HCT116 (cell line): ENCODE measurements around the gene ANO10. TPM values are rescaled to one million over a fixed set of nuclear protein-coding genes. Genes with fewer than 3 reads are reported as not detected.

Source experiments
- ATAC-seq: fragments of 200-7000 bp; cut with Tn5 transposase; 2 replicates; pipeline ENCODE4 v1.9.1; 2020; ENCODE audit warnings: mild to moderate bottlenecking, moderate library complexity
- BruUV-seq: library from RNA; stranded (reverse); fragments of 400-500 nt; replicated peaks from 2 replicates; lab custom pipeline; 2021; lab: Mats Ljungman, UMichigan
- CTCF ChIA-PET: fragments of 300-600 bp; sonication (Branson Sonifier 250); formaldehyde crosslinking; loops from one replicate; lab custom pipeline; 2021; ENCODE audit warnings: antibody characterized with exemption; lab: Charles Lee
- POLR2A ChIA-PET: fragments of 300-600, 350-600 bp; sonication (Branson Sonifier 250); formaldehyde crosslinking; loops from one replicate; lab custom pipeline; 2021; ENCODE audit warnings: antibody characterized with exemption; lab: Charles Lee
- RAD21 ChIA-PET, 2 experiments: fragments of 300-600 bp; sonication (Branson Sonifier 250); formaldehyde crosslinking; loops; one replicate each; lab custom pipeline; 2023; ENCODE audit warnings: low total read pairs in 2 of 2; ENCODE audit not compliant: uncharacterized antibody in 2 of 2, unreplicated experiment in 2 of 2, low non-redundant PET in 1 of 2; lab: Charles Lee
- DNase-seq: peaks from one replicate; pipeline ENCODE4 v3.0.0-alpha.2; 2010; ENCODE audit warnings: low read depth, low spot score
- H2AFZ ChIP-seq: fragments of 200-600 bp; shearing (Covaris generic), sonication (generic); 2 replicates; pipeline ENCODE4 v1.6.1; 2017; ENCODE audit warnings: low read depth, mixed run types, mixed read lengths, antibody characterized with exemption, low read length; ENCODE audit not compliant: poor library complexity, severe bottlenecking
- H3K27ac ChIP-seq: 2 replicates; pipeline ENCODE4 v1.5.1; 2012; ENCODE audit warnings: low read depth, low read length
- H3K27me3 ChIP-seq: fragments of 200-600 bp; sonication (generic); 2 replicates; pipeline ENCODE4 v1.6.1; 2016; ENCODE audit warnings: mixed run types, low read length, mixed read lengths; ENCODE audit not compliant: insufficient read depth
- H3K36me3 ChIP-seq, 2 experiments: fragments of 200-500 bp in 1 of 2; fragments of 200-600 bp in 1 of 2; sonication (Bioruptor generic) in 1 of 2; sonication (generic) in 1 of 2; 2 replicates each; pipeline versions ENCODE4 v1.5.1 to v1.6.1; 2014 to 2016; ENCODE audit warnings: low read length in 2 of 2, inconsistent platforms in 1 of 2, mixed read lengths in 1 of 2, mixed run types in 1 of 2; ENCODE audit not compliant: insufficient read depth in 2 of 2, control insufficient read depth in 1 of 2
- H3K4me1 ChIP-seq, 2 experiments: fragments of 200-600 bp in 1 of 2; sonication (generic) in 1 of 2; 2 replicates each; pipeline versions ENCODE4 v1.5.1 to v1.6.1; 2012 to 2017; ENCODE audit warnings: low read length in 2 of 2, inconsistent platforms in 1 of 2, mild to moderate bottlenecking in 1 of 2, mixed read lengths in 1 of 2, mixed run types in 1 of 2, moderate library complexity in 1 of 2; ENCODE audit not compliant: insufficient read depth in 2 of 2, control insufficient read depth in 1 of 2
- H3K4me2 ChIP-seq: fragments of 200-600 bp; sonication (generic); 2 replicates; pipeline ENCODE4 v1.6.1; 2017; ENCODE audit warnings: mixed run types, low read length, mixed read lengths
- H3K4me3 ChIP-seq, 2 experiments: fragments of 200-600 bp in 1 of 2; sonication (generic) in 1 of 2; replicated peaks in 1 of 2; 2 replicates each; pipeline ENCODE4 v1.5.1; 2011 to 2016; ENCODE audit warnings: low read length in 2 of 2, control low read depth in 1 of 2, low read depth in 1 of 2, mild to moderate bottlenecking in 1 of 2, mixed read lengths in 1 of 2, mixed run types in 1 of 2
- H3K79me2 ChIP-seq: fragments of 200-600 bp; sonication (generic); 2 replicates; pipeline ENCODE4 v1.6.1; 2017; ENCODE audit warnings: mild to moderate bottlenecking, mixed run types, low read length, moderate library complexity, mixed read lengths; ENCODE audit not compliant: insufficient read depth
- H3K9ac ChIP-seq: fragments of 200-600 bp; sonication (generic); 2 replicates; pipeline ENCODE4 v1.6.1; 2016; ENCODE audit warnings: low read length, mixed read lengths
- H3K9me2 ChIP-seq: fragments of 200-600 bp; sonication (generic), shearing (Covaris generic); 2 replicates; pipeline ENCODE4 v1.6.1; 2017; ENCODE audit warnings: mixed run types, mild to moderate bottlenecking, moderate library complexity; ENCODE audit not compliant: insufficient read depth
- H3K9me3 ChIP-seq, 2 experiments: fragments of 200-500 bp in 1 of 2; fragments of 200-600 bp in 1 of 2; sonication (Bioruptor generic) in 1 of 2; sonication (generic) in 1 of 2; 2 replicates each; pipeline ENCODE4 v1.6.1; 2014 to 2017; ENCODE audit warnings: low read length in 2 of 2, mixed read lengths in 2 of 2, inconsistent platforms in 1 of 2, low read depth in 1 of 2, mild to moderate bottlenecking in 1 of 2, mixed run types in 1 of 2, moderate library complexity in 1 of 2; ENCODE audit not compliant: control insufficient read depth in 1 of 2, insufficient read depth in 1 of 2
- H4K20me1 ChIP-seq: fragments of 200-600 bp; sonication (generic), shearing (Covaris generic); 2 replicates; pipeline ENCODE4 v1.6.1; 2017; ENCODE audit warnings: mixed run types, mild to moderate bottlenecking, moderate library complexity; ENCODE audit not compliant: insufficient read depth
- CBX3 ChIP-seq: IDR thresholded peaks from 2 replicates; pipeline ENCODE4 v1.6.1; 2012; ENCODE audit warnings: low read depth
- ELF1 ChIP-seq: IDR thresholded peaks from 2 replicates; pipeline ENCODE4 v1.6.1; 2012; ENCODE audit warnings: low read depth, borderline replicate concordance
- EZH2 ChIP-seq: fragments of 200-600 bp; sonication (generic); IDR thresholded peaks from 2 replicates; pipeline ENCODE4 v1.6.1; 2017; ENCODE audit warnings: antibody characterized with exemption, mixed run types
- EZH2phosphoT487 ChIP-seq: fragments of 200-600 bp; IDR thresholded peaks from 2 replicates; pipeline ENCODE4 v1.6.1; 2018; ENCODE audit warnings: antibody characterized with exemption, borderline replicate concordance
- FOSL1 ChIP-seq: IDR thresholded peaks from 2 replicates; pipeline ENCODE4 v1.6.1; 2012; ENCODE audit warnings: low read depth
- JUND ChIP-seq: IDR thresholded peaks from 2 replicates; pipeline ENCODE4 v1.6.1; 2012
- MAX ChIP-seq: IDR thresholded peaks from 2 replicates; pipeline ENCODE4 v1.6.1; 2012
- POLR2A ChIP-seq: IDR thresholded peaks from 2 replicates; pipeline ENCODE4 v1.7.0; 2011; ENCODE audit warnings: borderline replicate concordance; ENCODE audit not compliant: insufficient read depth, insufficient read length; ENCODE audit errors: extremely low read depth
- POLR2AphosphoS5 ChIP-seq: IDR thresholded peaks from 2 replicates; pipeline ENCODE4 v1.6.1; 2011; ENCODE audit warnings: mild to moderate bottlenecking, low read depth, low read length, moderate library complexity
- SIN3A ChIP-seq: IDR thresholded peaks from 2 replicates; pipeline ENCODE4 v1.6.1; 2012; ENCODE audit warnings: low read depth
- SP1 ChIP-seq: IDR thresholded peaks from 2 replicates; pipeline ENCODE4 v1.6.1; 2012; ENCODE audit warnings: low read depth
- SRF ChIP-seq: IDR thresholded peaks from 2 replicates; pipeline ENCODE4 v1.6.1; 2012; ENCODE audit warnings: low read depth
- TCF7L2 ChIP-seq: IDR thresholded peaks from 2 replicates; pipeline ENCODE4 v1.7.0; 2011; ENCODE audit warnings: borderline replicate concordance, inconsistent platforms; ENCODE audit not compliant: insufficient read depth, insufficient read length; ENCODE audit errors: extremely low read depth
- ZFX ChIP-seq: fragments of 450-650 bp; IDR thresholded peaks from 2 replicates; pipeline ENCODE4 v1.6.1; 2017
- ZNF274 ChIP-seq: fragments of 200-500 bp; sonication (Bioruptor generic); IDR thresholded peaks from 2 replicates; pipeline ENCODE4 v1.6.1; 2014; ENCODE audit warnings: mild to moderate bottlenecking, low read depth, low read length, inconsistent platforms
- intact Hi-C: fragments of 100-400 bp; cut with micrococcal nuclease; formaldehyde crosslinking; loops from 2 replicates; pipeline ENCODE4 v1.10.0; 2022
- total RNA-seq: library from RNA; stranded (reverse); gene quantifications from one replicate; pipeline ENCODE4 v1.2.1, GENCODE V29; 2021; ENCODE audit not compliant: unreplicated experiment
- TF ChIP-seq, protein P1 (sequence below): IDR thresholded peaks from 2 replicates; pipeline ENCODE4 v1.6.1; 2012
- TF ChIP-seq, protein P2 (sequence below), 3 experiments: fragments of 200-600 bp in 1 of 3; sonication (generic) in 1 of 3; IDR thresholded peaks in 2 of 3; conservative IDR thresholded peaks in 1 of 3; 2 replicates each; pipeline ENCODE4 v1.5.1; 2012 to 2017; ENCODE audit warnings: low read depth in 2 of 3, low read length in 2 of 3, antibody characterized with exemption in 1 of 3, borderline replicate concordance in 1 of 3, control low read depth in 1 of 3, mild to moderate bottlenecking in 1 of 3, mixed read lengths in 1 of 3, mixed run types in 1 of 3, moderate library complexity in 1 of 3; ENCODE audit not compliant: insufficient read depth in 1 of 3
- TF ChIP-seq, protein P3 (sequence below): IDR thresholded peaks from 2 replicates; pipeline ENCODE4 v1.6.1; 2012; ENCODE audit warnings: low read depth

The ANO10 gene
- total RNA-seq, 1 experiment from 2014 or later = 13.3 TPM

- RAD21 ChIA-PET = no interaction called here
- H3K4me3 ChIP-seq = no peak overlapping the region
- no peaks in the 10 kb centered on the region for H3K36me3 ChIP-seq
- no peak overlapping the region for H3K4me2 ChIP-seq
- TF ChIP-seq SIN3A = no peak
- TF ChIP-seq SRF = no peak
- TF ChIP-seq EZH2 = no peak
- TF ChIP-seq, all 23 proteins: peak for 0
- Histone ChIP-seq H3K9me3 (no peaks in the 10 kb centered on the region), H2AFZ (no peak overlapping the region), H3K9ac (no peak overlapping the region), H3K79me2 (no peaks in the 10 kb centered on the region), H3K27me3 (no peaks in the 10 kb centered on the region), H4K20me1 (no peaks in the 10 kb centered on the region), H3K9me2 (no peaks in the 10 kb centered on the region), H3K27ac (no peak overlapping the region), H3K4me1 (no peaks in the 10 kb centered on the region)
- ChIA-PET CTCF (no interaction called here), POLR2A (no interaction called here)
- intact Hi-C loops = no loop called here
- DNase-seq (no peak), ATAC-seq (no peak)
- no TSS peak for BruUV-seq
Observed at GRCh38 chr3:43410592-43410991, 211.2 kb downstream of the ANO10 start.

GRCh38 chr3:43409506-43409905, 212.3 kb downstream of the ANO10 start:
- POLR2A ChIA-PET = no interaction called here
- Histone ChIP-seq H3K4me3 (no peak overlapping the region), H2AFZ (no peak overlapping the region), H4K20me1 (no peaks in the 10 kb centered on the region), H3K27me3 (no peaks in the 10 kb centered on the region), H3K4me2 (no peak overlapping the region), H3K9me2 (no peaks in the 10 kb centered on the region), H3K36me3 (no peaks in the 10 kb centered on the region), H3K9ac (no peak overlapping the region), H3K4me1 (no peaks in the 10 kb centered on the region), H3K79me2 (no peaks in the 10 kb centered on the region), H3K27ac (no peak overlapping the region), H3K9me3 (no peaks in the 10 kb centered on the region)
- CTCF ChIA-PET = no interaction called here
- DNase-seq = no peak
- no peak for ATAC-seq
- RAD21 ChIA-PET = no interaction called here
- no TSS peak for BruUV-seq
- intact Hi-C loops = no loop called here
- TF ChIP-seq POLR2A (no peak), ZFX (no peak), SP1 (no peak), TCF7L2 (no peak), SRF (no peak), MAX (no peak), JUND (no peak), CBX3 (no peak), POLR2AphosphoS5 (no peak), EZH2phosphoT487 (no peak), ZNF274 (no peak), ELF1 (no peak), FOSL1 (no peak)
- TF ChIP-seq, protein P1, sequence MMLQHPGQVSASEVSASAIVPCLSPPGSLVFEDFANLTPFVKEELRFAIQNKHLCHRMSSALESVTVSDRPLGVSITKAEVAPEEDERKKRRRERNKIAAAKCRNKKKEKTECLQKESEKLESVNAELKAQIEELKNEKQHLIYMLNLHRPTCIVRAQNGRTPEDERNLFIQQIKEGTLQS = no peak
- TF ChIP-seq, protein P2, sequence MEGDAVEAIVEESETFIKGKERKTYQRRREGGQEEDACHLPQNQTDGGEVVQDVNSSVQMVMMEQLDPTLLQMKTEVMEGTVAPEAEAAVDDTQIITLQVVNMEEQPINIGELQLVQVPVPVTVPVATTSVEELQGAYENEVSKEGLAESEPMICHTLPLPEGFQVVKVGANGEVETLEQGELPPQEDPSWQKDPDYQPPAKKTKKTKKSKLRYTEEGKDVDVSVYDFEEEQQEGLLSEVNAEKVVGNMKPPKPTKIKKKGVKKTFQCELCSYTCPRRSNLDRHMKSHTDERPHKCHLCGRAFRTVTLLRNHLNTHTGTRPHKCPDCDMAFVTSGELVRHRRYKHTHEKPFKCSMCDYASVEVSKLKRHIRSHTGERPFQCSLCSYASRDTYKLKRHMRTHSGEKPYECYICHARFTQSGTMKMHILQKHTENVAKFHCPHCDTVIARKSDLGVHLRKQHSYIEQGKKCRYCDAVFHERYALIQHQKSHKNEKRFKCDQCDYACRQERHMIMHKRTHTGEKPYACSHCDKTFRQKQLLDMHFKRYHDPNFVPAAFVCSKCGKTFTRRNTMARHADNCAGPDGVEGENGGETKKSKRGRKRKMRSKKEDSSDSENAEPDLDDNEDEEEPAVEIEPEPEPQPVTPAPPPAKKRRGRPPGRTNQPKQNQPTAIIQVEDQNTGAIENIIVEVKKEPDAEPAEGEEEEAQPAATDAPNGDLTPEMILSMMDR (IDR thresholded peaks at IDR 0.05 in 2 of 3, conservative IDR thresholded peaks at IDR 0.05 in 1 of 3; ENCODE audit: borderline replicate concordance in 1 of 3, insufficient read depth in 1 of 3, low read depth in 2 of 3, low read length in 2 of 3) = no peak
- TF ChIP-seq, protein P3, sequence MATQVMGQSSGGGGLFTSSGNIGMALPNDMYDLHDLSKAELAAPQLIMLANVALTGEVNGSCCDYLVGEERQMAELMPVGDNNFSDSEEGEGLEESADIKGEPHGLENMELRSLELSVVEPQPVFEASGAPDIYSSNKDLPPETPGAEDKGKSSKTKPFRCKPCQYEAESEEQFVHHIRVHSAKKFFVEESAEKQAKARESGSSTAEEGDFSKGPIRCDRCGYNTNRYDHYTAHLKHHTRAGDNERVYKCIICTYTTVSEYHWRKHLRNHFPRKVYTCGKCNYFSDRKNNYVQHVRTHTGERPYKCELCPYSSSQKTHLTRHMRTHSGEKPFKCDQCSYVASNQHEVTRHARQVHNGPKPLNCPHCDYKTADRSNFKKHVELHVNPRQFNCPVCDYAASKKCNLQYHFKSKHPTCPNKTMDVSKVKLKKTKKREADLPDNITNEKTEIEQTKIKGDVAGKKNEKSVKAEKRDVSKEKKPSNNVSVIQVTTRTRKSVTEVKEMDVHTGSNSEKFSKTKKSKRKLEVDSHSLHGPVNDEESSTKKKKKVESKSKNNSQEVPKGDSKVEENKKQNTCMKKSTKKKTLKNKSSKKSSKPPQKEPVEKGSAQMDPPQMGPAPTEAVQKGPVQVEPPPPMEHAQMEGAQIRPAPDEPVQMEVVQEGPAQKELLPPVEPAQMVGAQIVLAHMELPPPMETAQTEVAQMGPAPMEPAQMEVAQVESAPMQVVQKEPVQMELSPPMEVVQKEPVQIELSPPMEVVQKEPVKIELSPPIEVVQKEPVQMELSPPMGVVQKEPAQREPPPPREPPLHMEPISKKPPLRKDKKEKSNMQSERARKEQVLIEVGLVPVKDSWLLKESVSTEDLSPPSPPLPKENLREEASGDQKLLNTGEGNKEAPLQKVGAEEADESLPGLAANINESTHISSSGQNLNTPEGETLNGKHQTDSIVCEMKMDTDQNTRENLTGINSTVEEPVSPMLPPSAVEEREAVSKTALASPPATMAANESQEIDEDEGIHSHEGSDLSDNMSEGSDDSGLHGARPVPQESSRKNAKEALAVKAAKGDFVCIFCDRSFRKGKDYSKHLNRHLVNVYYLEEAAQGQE = no peak
